ENCODE results near the gene MMP15. TPM values are rescaled to one million over a fixed set of nuclear protein-coding genes. Genes with fewer than 3 reads are reported as not detected.

Gene MMP15
- total RNA-seq, 1 experiment from 2014 or later = 55.5 TPM

DNA sequence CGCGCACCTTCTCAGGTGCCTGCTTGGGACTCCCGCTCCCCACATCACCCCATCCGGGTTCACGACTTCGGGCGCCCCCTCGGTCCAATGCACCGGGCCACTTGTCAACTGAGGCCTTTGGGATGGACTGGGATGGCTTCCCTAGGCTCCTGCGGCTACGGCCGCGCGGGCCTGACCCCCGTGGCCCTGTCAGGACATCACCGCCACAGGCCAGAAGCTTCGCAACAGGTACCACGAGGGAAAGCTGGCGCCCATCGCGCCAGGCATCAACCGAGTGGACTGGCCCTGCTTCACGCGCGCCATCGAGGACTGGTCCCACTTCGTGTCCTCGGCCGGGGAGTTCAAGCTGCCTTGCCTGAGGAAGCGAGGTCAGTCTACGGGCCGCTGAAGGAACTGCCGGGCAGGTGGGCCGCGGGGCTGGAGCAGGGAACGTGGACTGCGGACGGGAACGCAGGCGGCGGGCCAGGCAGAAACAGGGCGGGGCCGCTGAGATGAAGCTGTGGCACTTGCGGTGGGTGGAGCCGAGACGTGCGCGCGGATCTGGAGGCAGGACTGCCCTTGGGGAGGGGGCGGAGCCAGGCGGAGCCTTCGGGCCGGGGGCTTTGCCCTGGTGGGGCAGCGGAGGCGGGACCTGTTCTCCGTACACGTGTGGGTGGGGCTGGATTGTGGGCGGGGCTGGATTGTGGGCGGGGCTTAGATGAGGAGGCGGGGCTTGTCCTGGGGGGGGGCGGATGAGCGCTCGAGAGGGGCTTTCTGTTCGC is 40.9 kb upstream of the MMP15 start (continued):
- TF ChIP-seq NR2C2 (CRISPR knock-in tag; IDR thresholded peaks at IDR 0.05) (no peak), PREB (CRISPR knock-in tag; IDR thresholded peaks at IDR 0.05; ENCODE audit: borderline replicate concordance) (no peak), ZNF416 (CRISPR knock-in tag; IDR thresholded peaks at IDR 0.05) (no peak), SMAD3 (CRISPR knock-in tag; IDR thresholded peaks at IDR 0.05; ENCODE audit: borderline replicate concordance) (no peak), ZNF232 (CRISPR knock-in tag; IDR thresholded peaks at IDR 0.05) (no peak; the same call in 1 of the 2 replicates), ETV6 (CRISPR knock-in tag; IDR thresholded peaks at IDR 0.05) (peak; percentile 21; the same call in 1 of the 2 replicates), AR (CRISPR knock-in tag; IDR thresholded peaks at IDR 0.05) (no peak), ZNF396 (CRISPR knock-in tag; IDR thresholded peaks at IDR 0.05; ENCODE audit: borderline replicate concordance) (no peak), ATF1 (CRISPR knock-in tag; IDR thresholded peaks at IDR 0.05) (no peak), ELF4 (CRISPR knock-in tag; IDR thresholded peaks at IDR 0.05; ENCODE audit: low read depth) (no peak), SOX15 (CRISPR knock-in tag; IDR thresholded peaks at IDR 0.05) (no peak), CDX4 (CRISPR knock-in tag; IDR thresholded peaks at IDR 0.05; ENCODE audit: borderline replicate concordance) (no peak), USF1 (CRISPR knock-in tag; IDR thresholded peaks at IDR 0.05) (no peak), ZNF423 (CRISPR knock-in tag; IDR thresholded peaks at IDR 0.05) (no peak), JUN (CRISPR knock-in tag; IDR thresholded peaks at IDR 0.05) (no peak), ZNF263 (CRISPR knock-in tag; IDR thresholded peaks at IDR 0.05; ENCODE audit: low read depth) (no peak), KAT7 (CRISPR knock-in tag; IDR thresholded peaks at IDR 0.05; ENCODE audit: borderline replicate concordance) (no peak), GTF2I (CRISPR knock-in tag; conservative IDR thresholded peaks at IDR 0.05) (no peak), TEAD4 (CRISPR knock-in tag; IDR thresholded peaks at IDR 0.05) (no peak), ZNF317 (CRISPR knock-in tag; IDR thresholded peaks at IDR 0.05; ENCODE audit: borderline replicate concordance, low read depth) (no peak), SP1 (CRISPR knock-in tag; conservative IDR thresholded peaks at IDR 0.05) (peak; percentile 37)
- TF ChIP-seq, protein P1, sequence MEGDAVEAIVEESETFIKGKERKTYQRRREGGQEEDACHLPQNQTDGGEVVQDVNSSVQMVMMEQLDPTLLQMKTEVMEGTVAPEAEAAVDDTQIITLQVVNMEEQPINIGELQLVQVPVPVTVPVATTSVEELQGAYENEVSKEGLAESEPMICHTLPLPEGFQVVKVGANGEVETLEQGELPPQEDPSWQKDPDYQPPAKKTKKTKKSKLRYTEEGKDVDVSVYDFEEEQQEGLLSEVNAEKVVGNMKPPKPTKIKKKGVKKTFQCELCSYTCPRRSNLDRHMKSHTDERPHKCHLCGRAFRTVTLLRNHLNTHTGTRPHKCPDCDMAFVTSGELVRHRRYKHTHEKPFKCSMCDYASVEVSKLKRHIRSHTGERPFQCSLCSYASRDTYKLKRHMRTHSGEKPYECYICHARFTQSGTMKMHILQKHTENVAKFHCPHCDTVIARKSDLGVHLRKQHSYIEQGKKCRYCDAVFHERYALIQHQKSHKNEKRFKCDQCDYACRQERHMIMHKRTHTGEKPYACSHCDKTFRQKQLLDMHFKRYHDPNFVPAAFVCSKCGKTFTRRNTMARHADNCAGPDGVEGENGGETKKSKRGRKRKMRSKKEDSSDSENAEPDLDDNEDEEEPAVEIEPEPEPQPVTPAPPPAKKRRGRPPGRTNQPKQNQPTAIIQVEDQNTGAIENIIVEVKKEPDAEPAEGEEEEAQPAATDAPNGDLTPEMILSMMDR (IDR thresholded peaks at IDR 0.05) = no peak
- TF ChIP-seq, protein P2, sequence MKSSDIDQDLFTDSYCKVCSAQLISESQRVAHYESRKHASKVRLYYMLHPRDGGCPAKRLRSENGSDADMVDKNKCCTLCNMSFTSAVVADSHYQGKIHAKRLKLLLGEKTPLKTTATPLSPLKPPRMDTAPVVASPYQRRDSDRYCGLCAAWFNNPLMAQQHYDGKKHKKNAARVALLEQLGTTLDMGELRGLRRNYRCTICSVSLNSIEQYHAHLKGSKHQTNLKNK (CRISPR knock-in tag; IDR thresholded peaks at IDR 0.05) = no peak
- TF ChIP-seq, protein P3, sequence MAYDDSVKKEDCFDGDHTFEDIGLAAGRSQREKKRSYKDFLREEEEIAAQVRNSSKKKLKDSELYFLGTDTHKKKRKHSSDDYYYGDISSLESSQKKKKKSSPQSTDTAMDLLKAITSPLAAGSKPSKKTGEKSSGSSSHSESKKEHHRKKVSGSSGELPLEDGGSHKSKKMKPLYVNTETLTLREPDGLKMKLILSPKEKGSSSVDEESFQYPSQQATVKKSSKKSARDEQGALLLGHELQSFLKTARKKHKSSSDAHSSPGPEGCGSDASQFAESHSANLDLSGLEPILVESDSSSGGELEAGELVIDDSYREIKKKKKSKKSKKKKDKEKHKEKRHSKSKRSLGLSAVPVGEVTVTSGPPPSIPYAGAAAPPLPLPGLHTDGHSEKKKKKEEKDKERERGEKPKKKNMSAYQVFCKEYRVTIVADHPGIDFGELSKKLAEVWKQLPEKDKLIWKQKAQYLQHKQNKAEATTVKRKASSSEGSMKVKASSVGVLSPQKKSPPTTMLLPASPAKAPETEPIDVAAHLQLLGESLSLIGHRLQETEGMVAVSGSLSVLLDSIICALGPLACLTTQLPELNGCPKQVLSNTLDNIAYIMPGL (CRISPR knock-in tag; IDR thresholded peaks at IDR 0.05) = 0 out of 2 replicates have a peak, but pooled peaks have one; percentile 52
- TF ChIP-seq, protein P4, sequence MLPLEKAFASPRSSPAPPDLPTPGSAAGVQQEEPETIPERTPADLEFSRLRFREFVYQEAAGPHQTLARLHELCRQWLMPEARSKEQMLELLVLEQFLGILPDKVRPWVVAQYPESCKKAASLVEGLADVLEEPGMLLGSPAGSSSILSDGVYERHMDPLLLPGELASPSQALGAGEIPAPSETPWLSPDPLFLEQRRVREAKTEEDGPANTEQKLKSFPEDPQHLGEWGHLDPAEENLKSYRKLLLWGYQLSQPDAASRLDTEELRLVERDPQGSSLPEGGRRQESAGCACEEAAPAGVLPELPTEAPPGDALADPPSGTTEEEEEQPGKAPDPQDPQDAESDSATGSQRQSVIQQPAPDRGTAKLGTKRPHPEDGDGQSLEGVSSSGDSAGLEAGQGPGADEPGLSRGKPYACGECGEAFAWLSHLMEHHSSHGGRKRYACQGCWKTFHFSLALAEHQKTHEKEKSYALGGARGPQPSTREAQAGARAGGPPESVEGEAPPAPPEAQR (CRISPR knock-in tag; IDR thresholded peaks at IDR 0.05) = no peak
- TF ChIP-seq, protein P5, sequence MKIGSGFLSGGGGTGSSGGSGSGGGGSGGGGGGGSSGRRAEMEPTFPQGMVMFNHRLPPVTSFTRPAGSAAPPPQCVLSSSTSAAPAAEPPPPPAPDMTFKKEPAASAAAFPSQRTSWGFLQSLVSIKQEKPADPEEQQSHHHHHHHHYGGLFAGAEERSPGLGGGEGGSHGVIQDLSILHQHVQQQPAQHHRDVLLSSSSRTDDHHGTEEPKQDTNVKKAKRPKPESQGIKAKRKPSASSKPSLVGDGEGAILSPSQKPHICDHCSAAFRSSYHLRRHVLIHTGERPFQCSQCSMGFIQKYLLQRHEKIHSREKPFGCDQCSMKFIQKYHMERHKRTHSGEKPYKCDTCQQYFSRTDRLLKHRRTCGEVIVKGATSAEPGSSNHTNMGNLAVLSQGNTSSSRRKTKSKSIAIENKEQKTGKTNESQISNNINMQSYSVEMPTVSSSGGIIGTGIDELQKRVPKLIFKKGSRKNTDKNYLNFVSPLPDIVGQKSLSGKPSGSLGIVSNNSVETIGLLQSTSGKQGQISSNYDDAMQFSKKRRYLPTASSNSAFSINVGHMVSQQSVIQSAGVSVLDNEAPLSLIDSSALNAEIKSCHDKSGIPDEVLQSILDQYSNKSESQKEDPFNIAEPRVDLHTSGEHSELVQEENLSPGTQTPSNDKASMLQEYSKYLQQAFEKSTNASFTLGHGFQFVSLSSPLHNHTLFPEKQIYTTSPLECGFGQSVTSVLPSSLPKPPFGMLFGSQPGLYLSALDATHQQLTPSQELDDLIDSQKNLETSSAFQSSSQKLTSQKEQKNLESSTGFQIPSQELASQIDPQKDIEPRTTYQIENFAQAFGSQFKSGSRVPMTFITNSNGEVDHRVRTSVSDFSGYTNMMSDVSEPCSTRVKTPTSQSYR (CRISPR knock-in tag; IDR thresholded peaks at IDR 0.05) = peak; percentile 50; the same call in 1 of the 2 replicates
